Sigmoid colon (tissue), 4 donors: ENCODE results near the gene IQCM.

Experiments used
- EP300 ChIP-seq, 4 donors: sonication (generic); formaldehyde crosslinking; IDR thresholded peaks; one replicate each; pipeline ENCODE4 v1.6.1; 2017; ENCODE audit warnings: antibody characterized with exemption in 4 of 4
- POLR2A ChIP-seq, 2 donors: fragments of 450-650 bp; IDR thresholded peaks; one replicate each; pipeline ENCODE4 v1.6.1; 2016; ENCODE audit warnings: antibody characterized with exemption in 2 of 2, mild to moderate bottlenecking in 2 of 2, moderate library complexity in 2 of 2

- TF ChIP-seq POLR2A (IDR thresholded peaks at IDR 0.05): no peak
- TF ChIP-seq EP300 (IDR thresholded peaks at IDR 0.05): no peak
Measured at GRCh38 chr4:149738156-149738555, 77.5 kb downstream of the IQCM start.
